HepG2 (cell line): ENCODE data around the gene SYNGAP1. TPM values are rescaled to one million over a fixed set of nuclear protein-coding genes. Genes with fewer than 3 reads are reported as not detected.
A peak's percentile ranks its signal among the peaks of the same experiment; 100 is the strongest.

ENCODE experiments used
- DMTF1 ChIP-seq: sonication (generic); formaldehyde crosslinking; IDR thresholded peaks from 2 replicates; pipeline ENCODE4 v1.4.0; 2020; ENCODE audit warnings: mild to moderate bottlenecking, missing genetic modification reagents
- FOXP1 ChIP-seq, 2 experiments: fragments of 450-650 bp in 1 of 2; IDR thresholded peaks; 2 replicates each; pipeline ENCODE4 v1.6.1; 2017 to 2018; ENCODE audit warnings: antibody characterized with exemption in 1 of 2
- GLMP ChIP-seq: sonication (generic); formaldehyde crosslinking; IDR thresholded peaks from 2 replicates; pipeline ENCODE4 v1.9.0; 2021; ENCODE audit warnings: missing genetic modification reagents, mild to moderate bottlenecking, borderline replicate concordance
- GPN1 ChIP-seq: sonication (generic); formaldehyde crosslinking; IDR thresholded peaks from 2 replicates; pipeline ENCODE4 v1.5.1; 2020; ENCODE audit warnings: missing genetic modification reagents, borderline replicate concordance
- GZF1 ChIP-seq: sonication (generic); formaldehyde crosslinking; IDR thresholded peaks from 2 replicates; pipeline ENCODE4 v1.5.1; 2020; ENCODE audit warnings: mild to moderate bottlenecking, missing genetic modification reagents
- HCFC1 ChIP-seq: fragments of 150-350 bp; IDR thresholded peaks from 2 replicates; pipeline ENCODE4 v1.6.1; 2014; ENCODE audit warnings: low read depth, low read length
- KAT2B ChIP-seq: fragments of 150-350 bp; IDR thresholded peaks from 2 replicates; pipeline ENCODE4 v1.6.1; 2014; ENCODE audit warnings: low read depth, low read length, borderline replicate concordance
- KLF13 ChIP-seq: sonication (generic); formaldehyde crosslinking; IDR thresholded peaks from 2 replicates; pipeline ENCODE4 v1.4.0; 2020; ENCODE audit warnings: mild to moderate bottlenecking, missing genetic modification reagents
- KLF16 ChIP-seq, 2 experiments: sonication (generic) in 1 of 2; formaldehyde crosslinking in 1 of 2; IDR thresholded peaks; 2 replicates each; pipeline versions ENCODE4 v1.6.1 to v1.8.0; 2016 to 2023; ENCODE audit warnings: missing genetic modification reagents in 2 of 2, missing compliant biosample characterization in 1 of 2
- MTERF4 ChIP-seq: sonication (generic); formaldehyde crosslinking; IDR thresholded peaks from 2 replicates; pipeline ENCODE4 v1.8.0; 2023; ENCODE audit warnings: mild to moderate bottlenecking, missing genetic modification reagents
- NFATC3 ChIP-seq: sonication (generic); formaldehyde crosslinking; IDR thresholded peaks from 2 replicates; pipeline ENCODE4 v1.5.1; 2020; ENCODE audit warnings: mild to moderate bottlenecking, missing genetic modification reagents
- NR1H2 ChIP-seq: sonication (generic); formaldehyde crosslinking; IDR thresholded peaks from 2 replicates; pipeline ENCODE4 v1.8.1; 2022; ENCODE audit warnings: low read depth, missing genetic modification reagents, borderline replicate concordance
- NR2F2 ChIP-seq: IDR thresholded peaks from 2 replicates; pipeline ENCODE4 v1.6.1; 2012; ENCODE audit warnings: low read depth, inconsistent platforms, borderline replicate concordance
- SNAI1 ChIP-seq: sonication (generic); formaldehyde crosslinking; IDR thresholded peaks from 2 replicates; pipeline ENCODE4 v1.5.0; 2020; ENCODE audit warnings: mild to moderate bottlenecking, missing genetic modification reagents, borderline replicate concordance
- SP2 ChIP-seq: sonication (generic); formaldehyde crosslinking; IDR thresholded peaks from 2 replicates; pipeline ENCODE4 v1.5.1; 2020; ENCODE audit warnings: mild to moderate bottlenecking, missing genetic modification reagents
- ZFP82 ChIP-seq: sonication (generic); formaldehyde crosslinking; IDR thresholded peaks from 2 replicates; pipeline ENCODE4 v1.5.1; 2020; ENCODE audit warnings: mild to moderate bottlenecking, missing genetic modification reagents, borderline replicate concordance
- ZNF20 ChIP-seq: sonication (generic); formaldehyde crosslinking; IDR thresholded peaks from 2 replicates; pipeline ENCODE4 v1.4.0; 2020; ENCODE audit warnings: mild to moderate bottlenecking, moderate library complexity, missing genetic modification reagents
- ZNF251 ChIP-seq: sonication (generic); formaldehyde crosslinking; IDR thresholded peaks from 2 replicates; pipeline ENCODE4 v1.9.0; 2021; ENCODE audit warnings: mild to moderate bottlenecking, missing genetic modification reagents
- ZNF253 ChIP-seq: sonication (generic); formaldehyde crosslinking; IDR thresholded peaks from 2 replicates; pipeline ENCODE4 v1.8.0; 2022; ENCODE audit warnings: mild to moderate bottlenecking, missing genetic modification reagents, borderline replicate concordance
- ZNF329 ChIP-seq: sonication (generic); formaldehyde crosslinking; IDR thresholded peaks from 2 replicates; pipeline ENCODE4 v1.9.0; 2021; ENCODE audit warnings: low read depth, mild to moderate bottlenecking, missing genetic modification reagents
- ZNF557 ChIP-seq: sonication (generic); formaldehyde crosslinking; IDR thresholded peaks from 2 replicates; pipeline ENCODE4 v1.4.0; 2020; ENCODE audit warnings: missing genetic modification reagents
- ZNF639 ChIP-seq: conservative IDR thresholded peaks from 2 replicates; pipeline ENCODE4 v1.6.1; 2018; ENCODE audit warnings: missing genetic modification reagents
- ZNF781 ChIP-seq: sonication (generic); formaldehyde crosslinking; IDR thresholded peaks from 2 replicates; pipeline ENCODE4 v1.5.1; 2020; ENCODE audit warnings: borderline replicate concordance, mild to moderate bottlenecking, missing genetic modification reagents; ENCODE audit errors: not compliant biosample characterization
- polyA plus RNA-seq, 8 experiments: library from polyadenylated mRNA; depleted of rRNA in 3 of 8; stranded (reverse) in 7 of 8; unstranded in 1 of 8; fragments of >200 nt; fragmentation: Illumina TruSeq in 4 of 8; extraction: Trizol in 4 of 8; gene quantifications; 2 replicates each; pipeline versions ENCODE4 v1.2.1 to v1.2.3, GENCODE V29; 2011 to 2016; ENCODE audit warnings: low read depth in 4 of 8, missing spikeins in 1 of 8, mixed read lengths in 1 of 8; ENCODE audit not compliant: insufficient read depth in 1 of 8
- total RNA-seq, 5 experiments: library from RNA; depleted of rRNA; stranded (reverse); fragments of >200 nt; fragmentation: Illumina TruSeq; extraction: Trizol; gene quantifications; 2 replicates each; pipeline ENCODE4 v1.2.3, GENCODE V29; 2016; ENCODE audit warnings: low read depth in 1 of 5
- TF ChIP-seq, protein P1 (sequence below): sonication (generic); formaldehyde crosslinking; IDR thresholded peaks from 2 replicates; pipeline ENCODE4 v1.4.0; 2020; ENCODE audit warnings: mild to moderate bottlenecking, missing genetic modification reagents

Gene SYNGAP1
- total and polyA plus RNA-seq, 2 of the 13 experiments (the other 11 are each of a cell fraction or from before 2014, with no cell fraction given), result 0.75 to 1.1 TPM

GRCh38 chr6:33410050-33410710 lies 9.7 kb upstream of the SYNGAP1 start (continued):
- TF ChIP-seq ZNF639 (CRISPR knock-in tag), result peak; percentile 98
- TF ChIP-seq ZNF20 (CRISPR knock-in tag), result no peak
- TF ChIP-seq SP2, result peak; percentile 87
- TF ChIP-seq, protein P1, sequence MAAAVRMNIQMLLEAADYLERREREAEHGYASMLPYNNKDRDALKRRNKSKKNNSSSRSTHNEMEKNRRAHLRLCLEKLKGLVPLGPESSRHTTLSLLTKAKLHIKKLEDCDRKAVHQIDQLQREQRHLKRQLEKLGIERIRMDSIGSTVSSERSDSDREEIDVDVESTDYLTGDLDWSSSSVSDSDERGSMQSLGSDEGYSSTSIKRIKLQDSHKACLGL (CRISPR knock-in tag), result peak; percentile 98
- TF ChIP-seq DMTF1 (CRISPR knock-in tag), result no peak
- TF ChIP-seq ZNF557 (CRISPR knock-in tag), result peak; percentile 80; the same call in 1 of the 2 replicates
- TF ChIP-seq NFATC3 (CRISPR knock-in tag), result 0 out of 2 replicates have a peak, but pooled peaks have one; percentile 64
- TF ChIP-seq SNAI1 (CRISPR knock-in tag), result no peak
- TF ChIP-seq ZNF329 (CRISPR knock-in tag), result peak; percentile 89; the same call in 1 of the 2 replicates
- no peak for TF ChIP-seq KAT2B
- no peak; the same call in 1 of the 2 replicates for TF ChIP-seq HCFC1
- peak; percentile 73; the same call in 1 of the 2 replicates for TF ChIP-seq GPN1 (CRISPR knock-in tag)
- no peak for TF ChIP-seq NR1H2
- TF ChIP-seq ZNF253 (CRISPR knock-in tag), result peak; percentile 89; the same call in 1 of the 2 replicates
- TF ChIP-seq ZNF781, result no peak
- TF ChIP-seq GLMP (CRISPR knock-in tag), result no peak
- TF ChIP-seq KLF13, result peak; percentile 71; the same call in 1 of the 2 replicates
- TF ChIP-seq NR2F2, result no peak; the same call in 1 of the 2 replicates
- TF ChIP-seq FOXP1 (IDR thresholded peaks at IDR 0.05), result no peak
- no peak for TF ChIP-seq FOXP1 (CRISPR knock-in tag; IDR thresholded peaks at IDR 0.05)
- TF ChIP-seq ZNF251 (CRISPR knock-in tag), result no peak
- peak in 1 of 2 experiments; percentile 94; a peak in 2 of 4 replicates for TF ChIP-seq KLF16 (CRISPR knock-in tag; IDR thresholded peaks at IDR 0.05)
- peak; percentile 63 for TF ChIP-seq GZF1 (CRISPR knock-in tag)
- peak; percentile 97; the same call in 1 of the 2 replicates for TF ChIP-seq MTERF4 (CRISPR knock-in tag)
- TF ChIP-seq ZFP82 (CRISPR knock-in tag), result peak; percentile 33; the same call in 1 of the 2 replicates
